Stimulated activated CD8-positive, alpha-beta memory T cell treated with anti-CD3 and anti-CD28 coated beads, Interleukin-4, amount 100 ng/mL, for 24 hours (primary cell): Measurements from ENCODE around the gene CD81.

Experiments used
- DNase-seq: peaks from one replicate; pipeline ENCODE4 v3.0.0-alpha.2; 2020; ENCODE audit warnings: low read depth

CD81 gene

DNA sequence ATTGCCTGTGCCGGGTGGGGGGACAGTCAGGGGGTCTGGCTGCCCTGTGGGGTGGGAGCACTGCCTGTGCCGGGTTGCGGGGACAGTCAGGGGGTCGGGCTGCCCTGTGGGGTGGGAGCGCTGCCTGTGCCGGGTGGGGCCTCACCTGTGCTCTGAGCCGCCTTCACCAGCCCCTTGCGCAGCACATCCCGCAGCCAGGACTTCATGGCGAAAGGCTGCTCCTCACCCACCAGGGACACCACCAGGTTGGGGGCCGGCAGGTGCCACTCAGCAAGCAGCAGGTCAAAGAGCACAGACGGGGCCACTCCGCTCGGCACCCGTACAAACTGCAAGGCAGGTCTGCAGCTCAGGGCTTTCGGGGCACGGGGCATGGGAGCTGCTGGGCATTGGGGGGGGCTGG is 44.9 kb downstream of the CD81 start:
- no peak for DNase-seq

DNA sequence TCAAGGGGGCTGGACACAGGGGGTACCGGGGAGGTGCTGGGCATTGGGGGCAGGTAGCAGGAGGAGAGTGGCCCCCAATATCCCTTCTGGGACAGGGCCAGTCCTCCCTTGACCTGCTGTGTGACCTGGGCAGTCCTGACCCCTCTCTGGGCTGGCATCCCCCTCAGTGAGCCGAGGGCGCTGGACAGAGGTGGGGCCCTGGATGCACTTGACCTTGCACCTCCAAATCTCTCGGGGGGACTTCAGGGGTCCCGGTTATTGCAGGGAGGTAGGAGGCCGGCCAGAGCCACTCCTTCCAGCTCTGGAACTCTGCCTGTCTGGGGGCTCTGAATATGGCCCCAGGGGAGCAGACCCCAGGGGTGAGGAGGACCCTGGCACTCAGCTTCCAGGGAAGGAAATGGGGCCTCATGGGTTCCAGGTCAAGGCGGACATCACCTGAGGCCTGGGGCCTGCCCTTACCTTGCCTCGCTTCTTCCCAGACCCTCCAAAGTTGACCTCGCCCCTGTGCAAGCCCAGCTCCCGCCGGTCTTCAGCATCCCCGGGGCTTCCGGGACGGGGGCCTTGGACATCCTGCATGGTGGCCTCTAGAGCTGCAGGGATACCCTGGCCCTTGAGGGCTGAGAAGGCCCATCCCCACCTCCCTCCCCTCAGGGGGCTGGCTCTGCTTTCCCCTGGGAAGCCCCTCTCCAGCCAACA is 45.5 kb downstream of the CD81 start:
- no peak for DNase-seq

GRCh38 chr11:2423157-2424025 is 46.3 kb downstream of the CD81 start:
- no peak for DNase-seq

GRCh38 chr11:2424811-2425495 is 47.8 kb downstream of the CD81 start:
- DNase-seq, result no peak

DNA sequence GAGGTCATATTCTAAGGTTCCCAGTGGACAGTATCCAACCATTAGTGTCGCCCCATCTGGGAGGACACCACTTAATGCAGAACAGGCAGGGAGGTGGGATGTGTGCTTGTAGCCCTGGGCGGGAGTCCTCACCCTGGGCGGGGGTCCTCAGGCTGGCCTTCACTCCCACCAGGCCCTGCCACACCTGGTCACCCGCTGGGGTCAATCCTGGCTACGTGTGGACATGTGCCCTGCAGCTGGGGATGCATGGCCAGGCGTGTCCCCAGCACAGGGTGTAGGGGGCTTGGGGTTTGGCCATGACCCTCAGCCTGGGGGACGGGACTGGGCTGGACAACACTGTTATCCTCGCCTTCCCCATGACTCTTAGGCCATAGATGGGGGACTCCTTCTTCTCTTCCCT is 48.4 kb downstream of the CD81 start:
- DNase-seq, result no peak

DNA sequence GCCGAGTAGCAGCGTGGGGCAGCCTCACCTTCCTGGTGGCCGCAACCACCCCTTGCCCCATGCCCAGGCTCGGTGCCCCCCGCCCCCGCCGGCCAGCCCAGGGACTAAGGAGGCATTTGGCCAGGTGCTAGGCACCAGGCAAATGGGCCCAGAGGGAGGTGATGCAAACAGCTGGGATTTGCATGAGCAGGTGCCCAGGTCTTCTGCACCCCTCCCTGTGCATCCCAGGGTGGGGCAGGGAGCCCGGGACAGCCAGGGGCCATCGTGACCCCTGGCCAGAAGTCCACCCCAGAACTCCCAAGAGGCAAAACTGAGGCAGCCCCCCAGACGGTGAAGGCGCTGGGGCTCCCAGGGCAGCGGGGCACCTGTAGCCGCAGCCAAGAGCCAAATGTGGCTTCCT is 49.1 kb downstream of the CD81 start:
- DNase-seq, result no peak

DNA sequence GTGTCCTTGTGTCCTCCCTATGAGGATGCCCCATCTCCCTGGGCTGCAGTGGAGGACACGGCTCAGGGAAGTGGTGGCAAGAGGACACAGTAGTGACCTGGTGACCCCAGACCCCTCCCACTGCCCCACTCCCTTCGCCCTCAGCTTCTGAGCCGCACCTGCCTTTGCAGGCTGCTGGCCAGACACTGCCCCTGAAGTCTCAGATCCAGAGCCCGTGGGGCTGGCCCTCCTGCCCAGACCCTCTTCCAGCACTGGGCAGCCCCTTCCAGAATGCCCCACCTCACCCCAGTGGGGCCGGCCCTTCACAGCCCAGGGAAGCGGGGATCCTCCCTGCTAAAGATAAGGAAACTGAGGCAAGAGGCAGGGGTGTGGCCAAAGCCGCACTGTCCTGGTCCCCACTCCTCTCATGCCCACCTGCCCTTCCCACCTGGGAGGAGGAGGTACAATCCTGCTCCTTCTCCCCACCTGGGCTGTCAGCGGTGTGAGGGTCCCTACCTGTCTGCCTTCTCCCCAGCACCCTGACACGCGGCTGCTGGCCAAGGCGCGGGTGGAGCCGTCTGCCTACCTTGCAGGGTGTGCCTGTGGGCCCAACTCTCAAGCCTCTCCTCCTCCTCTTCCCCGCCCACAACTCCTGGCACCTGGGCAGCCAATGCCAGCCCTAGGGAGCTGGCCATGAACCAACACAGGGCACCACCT is 49.9 kb downstream of the CD81 start:
- DNase-seq, result no peak

DNA sequence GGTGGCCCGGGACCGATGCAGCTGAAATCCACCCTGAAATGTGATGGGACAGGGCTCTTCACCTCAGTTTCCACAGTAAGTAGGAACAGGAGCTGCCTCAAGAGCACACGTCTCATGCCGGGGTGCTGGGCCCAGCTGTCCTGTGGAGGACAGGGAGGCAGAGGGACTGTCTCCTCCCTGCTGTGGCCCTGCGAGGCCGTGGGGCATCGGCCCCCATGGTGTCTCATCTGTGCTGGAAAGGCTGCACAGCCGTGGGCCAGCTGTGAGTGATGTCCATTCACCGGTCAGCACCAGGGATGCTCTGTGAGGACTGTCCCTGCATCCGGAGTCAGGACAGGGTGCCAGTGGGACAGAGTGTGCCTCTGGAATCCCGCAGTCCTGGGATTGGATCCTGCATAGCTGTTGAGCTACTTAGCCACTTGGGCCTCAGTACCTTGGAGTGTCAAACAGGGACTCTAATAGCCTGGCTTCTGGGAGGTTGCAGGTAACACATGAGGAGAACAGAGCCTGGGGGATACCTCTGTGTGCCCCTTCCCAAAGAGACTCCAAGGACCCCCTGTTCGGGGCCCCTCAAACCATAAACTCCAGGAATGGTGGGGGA is 50.7 kb downstream of the CD81 start:
- no peak for DNase-seq

DNA sequence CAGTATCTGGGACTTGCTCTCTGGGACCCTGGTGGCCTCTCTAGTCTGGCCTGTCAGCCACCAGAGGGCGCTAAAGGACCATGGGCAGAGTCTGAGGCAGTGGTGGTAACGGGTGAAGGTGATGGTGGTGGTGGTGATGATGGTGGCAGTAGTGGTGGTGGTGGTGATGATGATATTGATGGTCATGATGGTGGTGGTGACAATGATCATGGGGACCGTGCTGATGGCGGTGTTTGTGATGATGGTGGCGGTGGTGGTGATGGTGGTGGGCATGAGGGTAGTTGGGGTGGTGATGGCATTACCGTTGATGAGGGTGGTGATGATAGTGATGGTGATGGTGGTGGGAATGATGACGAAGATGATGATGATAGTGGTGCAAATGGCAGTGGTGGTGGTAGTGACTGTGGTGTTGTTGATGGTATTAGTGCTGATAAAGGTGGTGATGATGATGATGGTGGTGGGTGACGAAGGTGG is 51.2 kb downstream of the CD81 start:
- peak; percentile 76 for DNase-seq

GRCh38 chr11:2431395-2431794 is 54.3 kb downstream of the CD81 start:
- DNase-seq, result no peak

GRCh38 chr11:2432171-2432621 is 55.1 kb downstream of the CD81 start:
- DNase-seq, result no peak

- no peak for DNase-seq
These were observed 55.5 kb downstream of the CD81 start for GRCh38 chr11:2432628-2433071.

DNA sequence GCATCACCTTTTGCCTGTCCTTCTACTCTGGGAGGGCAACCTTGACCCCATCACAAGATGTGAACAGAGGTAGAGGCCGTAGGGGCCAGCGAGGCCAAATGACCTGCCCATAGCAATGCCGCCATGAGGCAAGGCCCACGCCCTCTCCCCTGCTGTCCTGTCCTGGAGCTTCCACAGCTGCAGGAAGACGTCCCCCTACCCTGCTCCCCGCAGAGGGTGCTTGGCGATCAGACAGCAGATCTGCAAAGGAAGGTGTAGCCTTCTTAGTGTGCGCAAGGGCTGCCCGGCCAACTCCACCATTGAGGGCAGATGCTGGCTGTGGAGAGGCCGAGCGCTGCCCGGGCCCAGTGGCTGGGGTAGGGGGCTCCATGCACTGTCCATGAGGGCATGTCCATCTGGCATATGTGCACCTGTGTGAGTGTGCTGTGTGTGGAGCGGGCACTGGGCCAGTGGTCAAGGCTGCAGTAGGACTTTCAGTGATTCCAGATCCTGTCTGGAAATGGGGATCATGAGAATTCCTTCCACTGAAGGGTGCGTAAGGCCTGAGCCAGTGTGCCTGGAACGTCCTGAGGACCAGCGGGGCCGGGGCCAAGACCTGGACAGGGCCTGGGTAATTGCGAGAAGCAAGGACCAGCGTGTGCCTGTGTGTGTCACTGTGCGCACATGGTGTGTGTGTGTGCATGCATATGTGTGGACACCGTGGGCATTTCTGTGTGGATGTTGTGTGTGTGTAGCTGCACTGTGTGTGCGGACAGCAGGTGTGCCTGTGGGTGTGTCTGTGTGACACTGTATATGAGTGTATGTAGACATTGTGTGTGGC is 56.2 kb downstream of the CD81 start:
- DNase-seq, result no peak

DNA sequence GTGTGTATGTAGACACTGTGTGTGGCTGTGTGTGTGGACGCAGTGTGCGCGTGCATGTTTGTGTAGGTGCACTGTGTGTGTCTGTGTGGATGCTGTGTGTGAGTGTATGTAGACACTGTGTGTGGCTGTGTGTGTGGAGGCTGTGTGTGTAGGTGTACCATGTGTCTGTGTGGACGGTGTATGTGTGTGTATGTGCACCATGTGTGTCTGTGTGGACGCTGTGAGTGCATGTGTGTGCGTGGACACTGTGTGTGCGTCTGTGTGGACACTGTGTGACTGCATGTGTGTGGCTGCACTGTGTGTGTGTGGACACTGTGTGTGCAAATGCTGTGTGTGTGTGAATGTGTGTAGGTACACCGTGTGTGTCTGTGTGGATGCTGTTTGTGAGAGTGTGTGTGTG is 56.9 kb downstream of the CD81 start:
- no peak for DNase-seq

- DNase-seq, result no peak
These were observed 57.6 kb downstream of the CD81 start for GRCh38 chr11:2434506-2435255.

DNA sequence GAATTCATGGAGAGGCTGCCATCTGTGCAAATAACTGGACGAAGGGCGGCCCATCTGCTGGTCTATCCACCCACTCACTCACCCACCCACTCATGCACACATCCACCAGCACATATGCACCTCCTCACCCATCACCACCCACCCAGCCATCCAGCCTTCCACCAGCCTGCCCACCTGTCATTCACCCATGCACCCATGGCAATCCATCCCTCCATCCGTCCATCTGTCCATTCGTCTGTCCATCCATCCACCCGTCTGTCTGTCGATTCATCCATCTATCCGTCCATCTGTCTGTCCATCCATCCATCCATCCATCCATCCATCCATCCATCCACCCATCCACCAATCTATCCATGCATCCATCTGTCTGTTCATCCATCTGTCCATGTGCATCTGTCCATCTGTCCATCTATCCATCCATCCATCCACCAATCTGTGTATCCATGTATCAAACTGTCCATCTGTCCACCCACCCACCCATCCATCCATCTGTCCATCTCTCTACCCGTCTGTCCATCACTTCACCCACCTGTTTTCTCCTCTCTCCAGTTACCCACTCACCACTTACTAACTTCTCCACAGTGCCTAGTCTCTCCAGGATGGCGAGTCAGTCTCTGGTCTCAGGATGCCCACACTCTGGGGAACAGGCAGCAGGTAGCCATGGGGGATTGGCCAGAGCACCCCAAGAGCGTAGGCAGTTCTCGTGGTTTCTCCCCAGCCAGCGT is 58.3 kb downstream of the CD81 start:
- no peak for DNase-seq

DNA sequence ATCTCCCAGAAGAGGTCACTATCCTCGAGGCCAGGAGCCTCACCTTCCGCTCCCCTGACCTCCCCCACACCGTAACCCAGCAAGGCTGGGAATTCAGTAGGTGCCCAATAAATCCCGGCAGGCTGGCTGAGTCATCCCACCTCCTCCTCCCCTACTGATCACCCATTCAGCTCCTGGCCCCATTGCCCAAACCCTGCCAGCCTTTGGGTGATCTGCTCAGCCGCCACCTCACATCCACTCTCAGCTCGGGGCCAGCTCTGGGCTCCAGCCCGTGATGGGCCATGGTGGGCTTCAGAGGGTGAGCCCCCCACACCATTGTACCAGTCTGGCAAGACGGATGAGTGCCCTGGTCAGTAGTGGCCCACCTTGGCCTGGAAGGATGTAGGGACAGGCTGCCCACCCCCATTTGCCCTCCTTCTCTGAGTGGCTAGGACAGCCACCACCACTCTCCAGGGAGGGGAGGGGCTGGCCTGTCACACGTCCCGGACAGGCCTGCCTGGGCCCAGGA is 59.0 kb downstream of the CD81 start:
- no peak for DNase-seq

- no peak for DNase-seq
These were observed 59.5 kb downstream of the CD81 start for GRCh38 chr11:2436521-2437031.

DNA sequence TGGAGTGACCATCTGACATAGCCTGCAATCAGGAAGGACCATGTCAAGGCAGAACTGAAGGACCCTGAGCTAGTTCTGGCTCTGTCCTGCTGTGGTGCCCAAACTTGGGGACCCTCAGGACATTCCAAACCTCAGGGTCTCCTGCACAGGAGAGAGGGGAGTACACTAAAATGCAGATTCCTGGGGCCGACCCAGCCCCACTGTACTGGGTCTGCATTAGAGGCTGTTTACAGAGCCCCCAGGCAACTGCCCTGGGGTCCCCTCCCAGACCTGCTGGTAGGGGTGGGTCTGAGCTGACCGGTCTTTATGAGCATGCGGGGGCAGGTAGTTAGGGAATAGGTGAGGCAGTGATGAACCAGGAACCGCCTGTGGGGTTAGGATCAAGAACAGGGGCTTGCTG is 60.4 kb downstream of the CD81 start:
- no peak for DNase-seq
